T-helper 2 cell (primary cell): Measurements from ENCODE around the gene DBR1.

Experiments used
- DNase-seq, 5 experiments: peaks; one replicate each; pipeline versions ENCODE4 v3.0.0 to v3.0.0-alpha.2; 2012 to 2022
- total RNA-seq, 2 donors: gene quantifications; one replicate each; lab custom pipeline; 2026; lab: John Stamatoyannopoulos, UW

Gene DBR1
- total RNA-seq: 52.5 to 72.3 reads per million in 2 donors

GRCh38 chr3:138174421-138175131 lies at the start of gene DBR1:
TSS of gene DBR1 (minus strand) at chr3:138174921. CDS start at chr3:138174795, 126 bp downstream.
- DNase-seq: peak; percentile 33 to 86 (median 64)

- peak in 1 of 5 experiments; percentile 55 for DNase-seq
Measured at GRCh38 chr3:138222942-138223287, 48.2 kb upstream of the DBR1 start.

- no peak for DNase-seq
Measured at GRCh38 chr3:138222131-138222941, 47.6 kb upstream of the DBR1 start.

GRCh38 chr3:138220788-138221187 lies 46.1 kb upstream of the DBR1 start:
- DNase-seq: no peak

- DNase-seq: no peak
Measured at GRCh38 chr3:138220242-138220641, 45.5 kb upstream of the DBR1 start.

DNA sequence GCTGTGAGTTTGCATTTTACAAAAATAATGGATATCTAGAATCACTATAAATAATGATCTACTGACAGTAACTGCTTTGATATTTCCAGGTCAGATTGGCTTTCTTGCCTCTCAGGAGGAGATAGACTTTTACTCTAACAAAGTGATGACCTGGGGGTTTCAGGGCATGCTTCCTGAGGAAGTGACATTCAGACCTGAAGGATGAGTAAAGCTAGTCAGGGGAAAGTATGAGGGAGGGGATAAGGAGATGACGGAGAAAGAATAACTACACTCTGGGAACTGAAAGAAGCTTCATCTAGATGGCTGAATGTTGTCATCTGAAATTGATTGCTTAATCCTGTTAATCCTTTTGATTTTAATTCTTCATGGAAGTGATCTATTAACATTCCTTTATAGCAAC lies 44.5 kb upstream of the DBR1 start:
- DNase-seq: no peak

GRCh38 chr3:138213398-138214085 lies 38.8 kb upstream of the DBR1 start:
- no peak for DNase-seq

DNA sequence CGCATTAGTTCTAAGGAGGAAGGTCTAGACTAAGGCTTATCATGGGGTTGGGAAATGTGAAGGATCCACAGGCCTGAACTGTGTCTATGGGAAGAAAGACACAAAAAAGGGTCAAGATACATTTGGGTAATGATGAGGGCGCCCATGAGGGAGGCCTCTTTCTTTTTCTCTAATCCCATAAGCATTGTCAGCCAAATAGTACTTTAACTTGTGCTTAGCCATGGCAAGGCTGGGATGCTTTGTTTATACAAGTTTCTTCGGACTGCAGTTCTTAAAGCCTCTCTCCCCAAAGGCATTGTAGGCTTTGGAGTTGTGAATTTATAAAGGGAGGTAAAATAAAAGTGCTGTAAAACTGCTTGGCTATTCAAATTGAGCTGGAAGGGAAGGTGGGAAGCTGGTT lies 35.8 kb upstream of the DBR1 start:
- DNase-seq: no peak

- no peak for DNase-seq
Measured at GRCh38 chr3:138206196-138206595, 31.5 kb upstream of the DBR1 start.

DNA sequence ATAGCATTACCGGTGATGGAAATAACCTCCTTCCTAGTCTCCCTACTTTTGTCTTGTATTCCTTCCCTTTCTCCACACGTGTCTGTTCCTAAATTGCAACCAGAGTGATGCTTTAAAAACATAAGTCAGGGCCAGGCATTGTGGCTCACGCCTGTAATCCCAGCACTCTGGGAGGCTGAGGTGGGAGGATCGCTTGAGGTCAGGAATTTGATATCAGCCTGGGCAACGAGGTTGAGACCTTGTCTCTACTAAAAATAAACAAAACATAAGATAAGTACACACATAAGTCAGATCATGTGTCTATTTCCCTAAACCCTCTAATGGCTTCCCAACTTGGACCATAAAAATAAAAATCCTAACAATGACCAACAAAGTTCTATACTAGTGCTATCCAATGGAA lies 30.8 kb upstream of the DBR1 start:
- no peak for DNase-seq

GRCh38 chr3:138203938-138204337 lies 29.2 kb upstream of the DBR1 start:
- no peak for DNase-seq

DNA sequence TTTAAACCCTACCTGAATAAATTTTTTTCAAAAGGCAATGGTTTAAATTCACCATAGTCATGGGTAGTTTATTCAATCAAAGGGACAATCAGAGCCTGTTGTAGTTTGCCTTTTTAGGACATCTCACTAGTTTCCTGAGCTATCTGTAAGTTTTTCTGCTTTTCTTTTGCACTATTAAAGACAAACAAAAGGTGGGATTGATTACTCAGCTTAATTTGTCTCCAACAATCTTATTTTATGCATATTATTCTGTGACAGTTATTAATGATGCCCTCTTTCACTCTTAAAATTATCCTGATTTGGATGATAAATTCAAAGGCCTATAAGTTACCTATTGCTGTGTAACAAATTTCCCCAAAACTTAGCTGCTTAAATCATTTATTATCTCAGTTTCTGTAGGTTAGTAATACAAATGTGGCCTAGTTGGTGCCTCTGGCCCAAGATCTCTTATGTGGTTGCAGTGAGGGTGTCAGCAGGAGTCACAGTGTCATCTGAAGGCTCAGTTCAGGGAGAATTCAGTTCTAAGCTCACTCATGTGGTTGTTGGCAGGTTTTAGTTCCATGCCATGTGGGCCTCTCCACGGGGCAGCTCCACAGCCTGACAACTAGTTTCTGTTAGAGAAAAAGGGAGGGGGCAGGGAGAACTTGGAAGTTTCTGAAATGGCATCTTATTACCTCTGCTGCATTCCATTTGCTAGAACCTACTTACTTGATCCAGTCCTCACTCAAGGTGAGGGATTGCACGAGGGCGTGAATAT lies 28.4 kb upstream of the DBR1 start:
- DNase-seq: no peak

GRCh38 chr3:138200424-138200823 lies 25.7 kb upstream of the DBR1 start:
- DNase-seq: no peak

- DNase-seq: no peak
Measured at GRCh38 chr3:138199851-138200250, 25.1 kb upstream of the DBR1 start.

DNA sequence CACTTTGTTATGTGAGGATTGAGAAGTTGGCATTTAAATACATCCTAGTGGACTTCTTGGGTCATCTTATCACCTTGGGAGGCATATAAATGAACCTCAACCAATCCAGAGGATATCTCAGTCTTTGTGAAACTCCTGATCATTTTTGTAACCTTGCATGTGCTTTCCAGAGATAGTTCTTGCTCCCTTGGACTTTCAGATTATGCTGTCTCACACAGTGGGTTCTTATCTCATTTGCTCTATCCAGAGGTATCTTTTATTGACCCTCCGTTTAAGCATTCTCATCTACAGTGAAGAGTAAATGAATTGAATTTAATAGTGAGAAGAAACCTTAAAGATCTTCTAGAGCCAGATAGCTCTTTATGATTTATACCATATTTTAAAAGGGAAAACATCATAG lies 22.8 kb upstream of the DBR1 start:
- no peak for DNase-seq

GRCh38 chr3:138197058-138197457 lies 22.3 kb upstream of the DBR1 start:
- peak in 1 of 5 experiments; percentile 22 for DNase-seq

DNA sequence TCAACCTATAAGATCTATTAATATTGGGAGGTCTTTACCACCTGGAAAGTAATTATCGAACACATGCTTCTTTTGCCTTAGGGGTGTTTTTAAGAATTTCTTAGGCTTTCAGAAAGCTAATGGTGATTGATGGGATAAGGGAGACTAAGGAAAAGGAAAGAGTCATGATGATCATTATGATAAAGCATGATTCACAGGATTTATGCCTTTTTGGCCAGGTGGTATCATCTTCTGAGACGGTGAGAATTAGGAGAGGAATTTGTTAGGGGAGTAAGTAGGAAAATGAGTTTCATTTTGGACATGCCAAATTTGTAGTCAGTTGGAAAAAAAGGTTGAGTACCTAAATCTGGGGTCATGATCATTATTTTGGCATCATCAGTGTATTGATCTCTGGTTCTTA lies 21.3 kb upstream of the DBR1 start:
- DNase-seq: no peak

DNA sequence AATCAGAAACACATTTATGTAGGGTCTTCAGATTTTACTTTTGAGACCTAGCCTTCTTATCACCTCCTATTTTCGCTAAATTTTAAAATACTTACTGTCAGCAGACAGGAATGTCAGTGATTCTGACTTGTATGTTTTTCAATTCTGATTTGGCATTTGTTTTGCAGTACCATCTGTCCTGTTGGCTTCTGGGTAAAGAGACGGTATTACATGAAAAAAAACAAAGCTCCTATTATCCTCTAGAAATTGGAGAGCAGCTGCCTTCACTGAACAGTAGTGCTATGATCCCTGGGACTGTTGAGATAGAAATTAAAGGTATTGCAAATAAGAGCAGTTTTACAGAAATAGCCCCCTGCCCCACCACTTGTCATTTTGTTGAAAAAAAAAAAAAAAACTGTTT lies 20.8 kb upstream of the DBR1 start:
- no peak for DNase-seq

DNA sequence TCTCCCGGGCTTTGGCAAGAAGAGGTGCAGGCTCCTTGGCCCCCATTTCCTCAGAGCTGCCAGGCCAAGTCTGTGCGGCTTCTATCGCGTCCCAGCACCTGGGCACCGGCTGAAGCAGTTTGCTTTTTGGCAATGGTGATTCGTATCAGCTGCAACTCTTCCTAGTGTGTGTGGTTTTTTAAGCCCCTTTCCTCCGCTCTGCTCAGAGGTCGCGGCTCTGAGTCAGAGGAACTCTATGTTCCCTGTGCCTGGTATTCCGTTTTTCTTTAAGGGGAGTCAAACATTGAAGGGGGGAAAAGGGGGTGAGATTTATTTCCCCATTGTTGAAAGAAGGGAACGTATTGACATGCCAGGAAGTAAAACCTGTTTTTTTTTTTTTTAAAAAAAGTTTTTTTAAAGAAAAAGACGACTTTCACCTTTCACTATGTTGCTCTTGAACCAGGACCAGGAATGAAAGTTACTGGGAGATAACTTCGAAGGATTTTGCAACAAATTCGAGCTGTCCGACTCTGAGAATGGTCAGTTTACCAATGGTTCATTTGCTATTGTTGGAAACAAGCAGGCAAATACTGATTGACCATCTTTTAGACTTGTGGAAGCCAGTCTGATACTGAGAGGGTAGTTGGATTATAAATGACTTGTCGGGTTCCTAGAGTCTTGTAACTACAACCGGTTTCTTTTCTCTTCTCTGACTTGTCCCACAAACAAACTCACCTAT lies 13.5 kb upstream of the DBR1 start:
- peak in 3 of 5 experiments; percentile 5 to 61 (median 15) for DNase-seq

- DNase-seq: peak in 1 of 5 experiments; percentile 37
Measured at GRCh38 chr3:138187296-138188012, 12.7 kb upstream of the DBR1 start, which contains the start of gene ARMC8. TSS of gene ARMC8 (plus strand) at chr3:138187301. CDS start at chr3:138187555, 254 bp downstream.

DNA sequence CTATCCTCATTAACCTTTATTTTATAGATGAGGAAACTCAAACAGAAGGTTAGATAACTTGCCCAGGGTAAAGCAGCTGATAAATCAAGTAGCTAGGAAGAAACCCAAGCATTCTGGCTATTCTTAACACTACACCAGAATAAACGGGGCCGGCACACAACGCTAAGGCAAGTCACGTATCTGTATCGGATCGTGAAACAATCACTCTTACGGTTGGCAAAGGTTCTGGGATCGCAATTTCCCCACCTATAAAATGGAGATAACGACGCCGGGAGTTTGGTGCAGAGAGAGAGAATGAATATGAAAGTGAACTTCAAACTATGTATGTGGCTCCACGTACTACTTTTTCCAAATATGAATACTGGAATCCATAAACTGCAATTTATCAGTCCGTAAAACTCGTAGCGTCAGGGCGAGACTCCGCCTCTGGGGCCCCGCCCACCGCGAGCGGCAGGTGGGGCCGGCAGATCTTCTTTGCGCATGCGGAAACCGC lies 12.1 kb upstream of the DBR1 start:
- DNase-seq: peak; percentile 71 to 93 (median 82)
